GM13977 (cell line): Measurements from ENCODE around the gene OR52K2.

Source experiments
- DNase-seq: peaks from one replicate; pipeline ENCODE4 v3.0.0; 2012; ENCODE audit warnings: low spot score
- CTCF ChIP-seq: IDR thresholded peaks from 2 replicates; pipeline ENCODE4 v1.5.1; 2012; ENCODE audit warnings: mild to moderate bottlenecking, control low read depth; ENCODE audit not compliant: insufficient read depth; ENCODE audit errors: extremely low read depth, missing control alignments
- in situ Hi-C: fragments of 300-500 bp; cut with MboI; formaldehyde crosslinking; loops from one replicate; pipeline ENCODE4 v1.12.0; 2022; ENCODE audit warnings: low sequenced_read_pairs, low pct_unique_long_range_greater_than_20kb, mixed read lengths, inconsistent platforms; ENCODE audit not compliant: unreplicated experiment

Gene OR52K2

GRCh38 chr11:4436411-4436810, 12.7 kb upstream of the OR52K2 start:
- DNase-seq: no peak

GRCh38 chr11:4441515-4441914, 7.6 kb upstream of the OR52K2 start:
- no peak for TF ChIP-seq CTCF
- in situ Hi-C loops: no loop called here
- DNase-seq: no peak

More at GRCh38 chr11:4436411-4436810, 12.7 kb upstream of the OR52K2 start:
- in situ Hi-C loops: no loop called here
- no peak for TF ChIP-seq CTCF

- in situ Hi-C loops: no loop called here
- TF ChIP-seq CTCF: no peak
- no peak for DNase-seq
These were observed 5.7 kb upstream of the OR52K2 start for GRCh38 chr11:4443232-4443891.

GRCh38 chr11:4453118-4453517, 4.0 kb downstream of the OR52K2 start:
- DNase-seq: no peak

GRCh38 chr11:4454021-4454420, 4.9 kb downstream of the OR52K2 start:
- DNase-seq: no peak
- in situ Hi-C loops: no loop called here
- no peak for TF ChIP-seq CTCF

More at GRCh38 chr11:4453118-4453517, 4.0 kb downstream of the OR52K2 start:
- in situ Hi-C loops: no loop called here
- TF ChIP-seq CTCF: no peak

- no peak for DNase-seq
- in situ Hi-C loops: no loop called here
- no peak for TF ChIP-seq CTCF
These were observed 6.3 kb downstream of the OR52K2 start for GRCh38 chr11:4455419-4455818.
